ENCODE results near the gene PML.
"Not testable (repeated sequence)": the region's sequence is repeated elsewhere in the genome, so short reads cannot be mapped to it uniquely, and the experiment has no call there.

PML gene

DNA sequence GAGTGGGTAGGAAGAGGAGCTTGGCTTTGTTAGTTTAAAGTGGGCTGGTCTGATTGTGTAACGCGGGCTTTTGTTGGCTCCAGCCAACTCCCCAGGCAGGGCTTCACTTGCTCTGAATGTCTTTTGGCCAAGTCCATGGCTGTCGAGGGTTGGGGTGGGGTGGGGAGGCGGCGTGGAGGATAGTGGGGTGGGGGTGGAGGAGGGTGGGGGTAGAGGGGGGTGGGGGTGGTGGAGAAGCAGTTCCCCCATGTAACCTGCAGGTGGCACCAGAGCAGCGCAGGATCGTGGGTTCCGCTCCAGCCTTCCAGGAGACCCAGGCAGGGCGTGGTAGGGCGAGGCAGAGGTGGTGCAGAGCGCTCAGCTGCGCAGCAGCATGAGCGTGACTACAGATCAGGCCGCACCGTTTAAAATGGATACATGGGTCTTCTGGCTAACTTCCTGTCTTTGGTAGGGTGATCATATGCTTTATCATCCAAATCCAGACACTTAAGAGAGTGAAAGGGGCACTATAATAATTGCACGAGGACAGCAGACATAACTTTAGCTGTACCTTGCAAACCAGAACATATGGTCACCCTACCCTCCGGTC is 59.5 kb downstream of the PML start:
- peak; percentile 21 to 31 for DNase-seq (ENCODE audit: low read depth in 2 of 2, low spot score in 1 of 2)

GRCh38 chr15:74055804-74056203 is 61.3 kb downstream of the PML start:
- no peak for DNase-seq (ENCODE audit: low read depth in 2 of 2, low spot score in 1 of 2)

- not testable (repeated sequence) for DNase-seq (ENCODE audit: low read depth in 2 of 2, low spot score in 1 of 2)
These were observed 61.8 kb downstream of the PML start for GRCh38 chr15:74056330-74056729.

DNA sequence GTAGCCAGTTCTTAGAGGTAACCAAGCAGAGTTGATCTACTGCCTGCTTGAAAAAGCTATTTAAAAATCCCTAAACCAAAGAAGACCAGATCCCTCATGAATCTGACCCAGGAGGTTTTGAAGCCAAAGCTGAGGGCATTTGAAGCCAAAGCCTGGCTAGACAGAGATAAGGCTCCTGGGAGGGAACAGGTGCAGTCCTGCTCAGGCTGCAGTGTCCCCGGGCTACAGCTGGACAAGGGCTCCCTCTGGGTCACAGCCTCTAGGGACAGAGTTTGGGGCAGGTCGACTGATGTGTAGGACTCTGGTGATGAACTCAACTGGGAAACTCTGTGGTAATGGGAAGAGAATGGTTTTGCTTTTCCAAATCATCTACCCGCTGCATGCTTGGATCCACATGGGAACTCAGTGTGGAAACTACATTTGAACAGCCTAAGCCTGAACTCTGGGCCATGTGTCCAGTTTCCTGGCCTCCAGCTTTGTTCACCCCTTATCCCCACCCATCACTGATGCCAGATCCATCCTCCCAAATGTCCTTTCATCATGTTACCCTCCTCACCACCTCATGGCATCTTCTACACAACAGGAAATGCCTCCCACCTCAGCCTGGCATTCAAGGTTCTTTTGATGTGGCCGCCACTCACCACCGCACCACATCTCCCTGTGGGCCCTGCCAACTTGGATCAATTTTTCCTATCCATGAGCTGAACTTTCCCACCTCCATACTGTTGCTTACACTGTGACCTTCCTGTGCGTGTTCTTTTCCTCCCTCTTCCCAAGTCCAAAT is 64.7 kb downstream of the PML start:
- DNase-seq (ENCODE audit: low read depth in 2 of 2, low spot score in 1 of 2), result not testable (repeated sequence)

DNA sequence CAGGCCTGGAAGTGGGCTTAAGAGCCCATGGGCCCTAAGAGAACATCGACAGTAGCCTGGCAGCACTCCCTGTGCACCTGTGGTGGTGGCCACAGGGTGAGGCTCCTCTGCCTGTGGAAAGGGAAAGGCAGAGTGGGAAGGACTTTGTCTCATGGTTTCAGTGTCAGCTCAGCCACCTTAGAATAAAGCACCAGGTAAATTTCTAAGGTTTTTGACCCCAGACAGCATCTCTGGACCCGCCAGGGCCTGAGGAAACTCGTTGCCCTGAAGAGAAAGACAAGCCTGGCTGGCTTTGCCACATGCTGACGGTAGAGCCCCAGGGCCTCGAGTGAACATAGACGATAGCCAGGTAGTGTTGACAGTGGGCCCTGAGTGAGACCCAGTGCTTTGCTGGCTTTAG is 65.7 kb downstream of the PML start:
- DNase-seq (ENCODE audit: low read depth in 2 of 2, low spot score in 1 of 2), result no peak

DNA sequence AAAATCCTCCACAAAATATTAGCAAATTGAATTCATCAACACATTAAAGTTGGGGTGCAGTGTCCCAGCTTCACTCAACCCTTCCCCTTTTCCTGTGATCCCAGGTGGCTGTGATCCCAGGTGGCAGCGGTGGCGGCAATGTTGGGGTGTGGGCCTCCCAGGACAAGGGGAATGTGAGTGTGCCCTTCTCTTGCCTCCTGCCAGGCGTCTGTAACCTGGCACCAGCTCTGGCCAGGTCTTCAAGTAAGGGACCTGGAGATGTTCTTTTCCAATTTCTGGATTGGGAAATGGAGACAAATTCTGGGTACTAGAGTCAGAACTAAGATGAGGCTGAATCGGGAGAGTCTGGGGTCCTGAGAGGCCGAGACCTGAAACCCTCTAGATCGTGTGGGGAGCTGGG is 67.7 kb downstream of the PML start:
- no peak for DNase-seq (ENCODE audit: low read depth in 2 of 2, low spot score in 1 of 2)

GRCh38 chr15:74062671-74063070 is 68.2 kb downstream of the PML start:
- no peak for DNase-seq (ENCODE audit: low read depth in 2 of 2, low spot score in 1 of 2)

GRCh38 chr15:74063425-74064146 is 69.1 kb downstream of the PML start:
- not testable (repeated sequence) for DNase-seq (ENCODE audit: low read depth in 2 of 2, low spot score in 1 of 2)

- not testable (repeated sequence) for DNase-seq (ENCODE audit: low read depth in 2 of 2, low spot score in 1 of 2)
These were observed 69.7 kb downstream of the PML start for GRCh38 chr15:74064183-74064582.

GRCh38 chr15:74064822-74065221 is 70.3 kb downstream of the PML start:
- DNase-seq (ENCODE audit: low read depth in 2 of 2, low spot score in 1 of 2), result not testable (repeated sequence)

GRCh38 chr15:74065684-74066411 is 71.3 kb downstream of the PML start:
- peak in 1 of 2 donors; percentile 18 for DNase-seq (ENCODE audit: low read depth in 2 of 2, low spot score in 1 of 2)

DNA sequence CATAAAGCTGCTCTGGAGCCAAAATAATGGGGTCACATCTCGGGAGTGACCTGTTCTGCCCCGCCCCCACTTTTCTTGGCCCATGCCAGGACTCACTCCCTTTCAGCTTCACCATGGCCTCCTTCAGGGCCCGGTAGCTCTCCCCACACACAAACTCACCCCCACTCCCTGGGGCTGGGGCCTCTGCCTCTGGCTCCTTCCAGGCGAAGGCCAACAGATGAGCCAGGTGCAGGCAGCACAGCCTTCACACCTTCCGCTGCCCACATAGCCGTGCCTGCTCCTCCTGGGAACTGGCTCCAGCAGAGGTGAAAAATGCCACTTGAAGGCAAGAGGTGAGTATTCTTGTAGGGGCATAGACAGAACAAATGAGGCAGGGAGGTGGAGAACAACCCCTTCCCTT is 77.1 kb downstream of the PML start:
- DNase-seq (ENCODE audit: low read depth in 2 of 2, low spot score in 1 of 2), result not testable (repeated sequence)

DNA sequence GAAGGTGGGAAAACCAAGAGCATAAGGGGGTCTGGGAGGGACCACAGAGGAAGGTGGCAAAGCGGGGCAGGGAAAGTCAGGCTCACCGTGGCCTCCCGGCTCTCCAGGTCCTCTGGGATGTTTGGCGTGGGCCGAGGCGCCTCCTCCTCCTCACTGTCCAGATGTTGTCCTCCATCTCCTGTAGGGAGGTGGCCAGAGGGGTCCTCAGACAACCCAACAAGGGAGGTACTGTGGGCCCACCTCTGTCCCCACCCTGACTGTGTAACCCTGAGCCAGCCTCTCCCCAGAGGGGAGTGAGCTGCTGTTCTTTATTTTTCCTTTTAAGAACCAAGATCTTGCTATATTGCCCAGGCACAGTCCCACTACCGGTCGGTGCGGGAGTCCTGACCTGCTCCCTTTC is 77.6 kb downstream of the PML start:
- DNase-seq (ENCODE audit: low read depth in 2 of 2, low spot score in 1 of 2), result not testable (repeated sequence)

GRCh38 chr15:74072614-74073337 is 78.3 kb downstream of the PML start:
- not testable (repeated sequence) for DNase-seq (ENCODE audit: low read depth in 2 of 2, low spot score in 1 of 2)

- DNase-seq (ENCODE audit: low read depth in 2 of 2, low spot score in 1 of 2), result not testable (repeated sequence)
These were observed 81.3 kb downstream of the PML start for GRCh38 chr15:74075781-74076180.

GRCh38 chr15:74082450-74082849 is 87.9 kb downstream of the PML start, which contains the start of gene GOLGA6A:
Gene GOLGA6A (minus strand): TSS chr15:74082550. CDS start chr15:74082509, 41 bp downstream.
- DNase-seq (ENCODE audit: low read depth in 2 of 2, low spot score in 1 of 2), result not testable (repeated sequence)

DNA sequence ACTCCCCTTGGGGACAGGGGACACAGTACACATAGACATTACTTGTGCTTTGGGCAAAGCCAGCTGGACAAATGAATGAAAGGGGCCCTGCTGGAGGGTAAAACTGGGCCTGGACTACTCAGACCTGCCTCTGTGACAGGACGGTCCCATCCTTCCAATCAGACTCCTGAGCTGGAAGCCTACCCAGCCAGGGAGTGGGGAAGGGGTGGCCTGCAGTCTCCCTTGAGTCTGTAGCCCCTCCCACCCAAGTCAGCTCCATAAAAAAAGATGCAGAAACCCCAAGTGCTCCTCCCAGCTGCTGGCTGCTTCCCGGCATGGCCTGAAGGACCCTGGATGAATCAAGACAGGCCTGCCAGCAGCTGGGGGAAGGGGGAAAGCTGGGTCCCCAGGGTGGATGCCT is 100.1 kb downstream of the PML start:
- DNase-seq (ENCODE audit: low read depth in 2 of 2, low spot score in 1 of 2), result not testable (repeated sequence)

- not testable (repeated sequence) for DNase-seq (ENCODE audit: low read depth in 2 of 2, low spot score in 1 of 2)
These were observed 101.1 kb downstream of the PML start for GRCh38 chr15:74095610-74096009.

- DNase-seq (ENCODE audit: low read depth in 2 of 2, low spot score in 1 of 2), result not testable (repeated sequence)
These were observed 102.4 kb downstream of the PML start for GRCh38 chr15:74096753-74097474.

Measured in stimulated activated CD8-positive, alpha-beta memory T cell treated with anti-CD3 and anti-CD28 coated beads, Interleukin-4, amount 100 ng/mL, for 1 hour (primary cell).